Measurements from ENCODE around the gene NLRP6.
"Not testable (repeated sequence)": the region's sequence is repeated elsewhere in the genome, so short reads cannot be mapped to it uniquely, and the experiment has no call there.

NLRP6 gene

DNA sequence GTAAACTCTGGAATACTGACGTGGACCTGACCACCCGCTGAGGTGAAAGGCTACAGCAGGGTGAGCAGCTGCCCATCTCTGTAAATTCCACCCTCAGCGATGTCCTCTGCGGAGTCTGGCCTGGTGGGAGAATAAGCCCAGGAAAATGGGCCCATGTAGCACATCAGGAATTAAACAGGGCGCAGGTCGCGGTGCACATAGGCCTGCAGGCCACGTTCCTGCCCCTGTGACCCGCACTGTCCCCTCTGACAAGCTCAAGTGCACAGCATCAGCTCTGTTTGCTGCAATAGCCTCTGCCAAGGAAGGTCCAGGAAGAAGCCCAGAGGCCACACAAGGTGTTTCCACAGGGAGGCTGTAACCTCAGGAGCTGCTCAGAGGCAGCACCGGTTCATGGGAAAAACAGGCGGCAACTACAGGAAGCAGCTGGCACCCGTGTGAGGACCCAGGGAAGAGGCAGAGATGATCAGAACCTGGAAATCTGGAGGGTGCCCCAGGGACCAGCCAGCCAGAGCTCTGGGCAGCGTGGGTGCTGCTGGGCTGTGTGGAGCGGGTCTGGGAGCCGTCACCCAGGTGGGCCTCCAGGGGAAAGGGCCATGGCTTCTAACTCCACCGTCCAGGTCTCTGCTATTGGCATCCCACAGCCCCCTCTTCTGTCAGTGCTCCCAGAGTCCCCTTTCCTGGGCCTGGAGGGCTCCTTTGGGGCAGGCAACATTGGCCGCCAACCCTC lies 28.6 kb downstream of the NLRP6 start:
- no peak for DNase-seq (ENCODE audit: low spot score)
- no peak for FAIRE-seq

GRCh38 chr11:307766-308708 lies 29.8 kb downstream of the NLRP6 start, which contains the start of gene IFITM2:
Gene IFITM2, plus strand, starts transcription at chr11:307816. Its CDS starts 377 bp downstream, at chr11:308193.
- FAIRE-seq: peak; percentile 5
- not testable (repeated sequence) for DNase-seq (ENCODE audit: low spot score)

- not testable (repeated sequence) for DNase-seq (ENCODE audit: low spot score); FAIRE-seq
Measured at GRCh38 chr11:308740-309665, 30.8 kb downstream of the NLRP6 start.

DNA sequence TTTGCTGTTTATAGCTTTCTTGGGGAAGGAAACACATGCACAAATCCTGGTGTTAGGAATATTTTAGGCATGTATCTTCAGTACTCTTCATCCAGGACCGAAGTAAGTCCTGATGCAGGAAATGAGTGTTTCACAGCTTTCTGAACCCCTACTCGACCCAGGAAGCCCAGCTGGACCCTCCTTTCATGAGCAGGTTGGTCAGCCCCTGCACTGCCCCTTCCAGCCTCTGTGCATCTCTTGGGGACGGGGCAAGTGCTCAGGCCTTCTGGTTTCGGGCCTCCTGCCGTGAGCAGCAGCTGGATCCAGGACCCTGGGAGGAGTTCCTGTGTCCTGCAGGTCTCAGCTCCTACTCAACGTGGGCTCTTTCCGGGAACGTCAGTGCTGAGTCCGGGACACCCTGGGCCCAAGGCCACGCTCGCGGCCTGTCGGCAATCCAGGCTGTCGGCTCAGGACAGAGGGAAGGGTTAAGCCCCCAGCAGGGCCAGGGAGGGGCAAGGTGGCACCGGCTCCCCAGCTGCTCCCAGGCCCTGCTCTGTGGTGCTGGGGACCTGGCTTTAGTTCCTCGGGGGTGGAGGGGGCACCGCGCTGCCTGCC lies 31.9 kb downstream of the NLRP6 start:
- DNase-seq (ENCODE audit: low spot score); FAIRE-seq: not testable (repeated sequence)

- FAIRE-seq; DNase-seq (ENCODE audit: low spot score): not testable (repeated sequence)
Measured at GRCh38 chr11:311013-311748, 33.0 kb downstream of the NLRP6 start.

DNA sequence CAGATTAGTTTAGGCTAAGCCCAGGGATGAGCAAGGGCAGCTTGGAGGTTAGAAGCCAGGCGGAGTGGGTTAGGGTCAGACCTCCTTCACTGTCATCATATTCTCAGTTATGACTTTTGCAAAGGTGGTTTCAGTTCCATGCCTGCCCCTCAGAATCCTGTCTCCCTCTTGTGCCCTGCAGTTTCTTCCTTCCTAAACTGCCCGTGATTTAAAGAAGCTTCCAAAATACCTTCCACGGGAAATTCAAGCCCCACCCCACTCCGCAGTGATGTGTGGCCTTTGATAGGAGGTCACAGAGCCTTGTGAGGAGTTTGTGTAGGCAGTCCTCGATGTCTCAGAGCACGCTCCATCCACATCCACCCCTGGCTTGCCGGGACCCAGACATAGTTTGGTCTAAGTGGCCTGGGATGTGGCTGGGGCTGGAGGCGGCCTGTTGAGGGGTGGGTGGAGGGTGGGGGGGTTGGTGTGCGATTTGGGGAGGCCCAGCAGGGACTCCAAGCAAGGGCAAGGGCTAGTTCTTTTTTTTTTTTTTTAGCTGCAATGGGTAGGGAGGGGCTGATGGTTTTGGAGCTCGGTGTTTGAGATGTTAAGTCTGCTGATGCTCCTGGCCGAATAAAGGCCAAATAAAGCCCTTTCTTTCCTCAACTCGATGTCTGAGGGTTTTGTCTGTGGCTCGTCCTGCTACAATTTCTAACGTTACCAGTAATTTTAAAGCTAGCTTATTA lies 34.0 kb downstream of the NLRP6 start:
- DNase-seq (ENCODE audit: low spot score) (no peak), FAIRE-seq (no peak)

- DNase-seq (ENCODE audit: low spot score): no peak
- FAIRE-seq: no peak
Measured at GRCh38 chr11:313304-313786, 35.1 kb downstream of the NLRP6 start.

DNA sequence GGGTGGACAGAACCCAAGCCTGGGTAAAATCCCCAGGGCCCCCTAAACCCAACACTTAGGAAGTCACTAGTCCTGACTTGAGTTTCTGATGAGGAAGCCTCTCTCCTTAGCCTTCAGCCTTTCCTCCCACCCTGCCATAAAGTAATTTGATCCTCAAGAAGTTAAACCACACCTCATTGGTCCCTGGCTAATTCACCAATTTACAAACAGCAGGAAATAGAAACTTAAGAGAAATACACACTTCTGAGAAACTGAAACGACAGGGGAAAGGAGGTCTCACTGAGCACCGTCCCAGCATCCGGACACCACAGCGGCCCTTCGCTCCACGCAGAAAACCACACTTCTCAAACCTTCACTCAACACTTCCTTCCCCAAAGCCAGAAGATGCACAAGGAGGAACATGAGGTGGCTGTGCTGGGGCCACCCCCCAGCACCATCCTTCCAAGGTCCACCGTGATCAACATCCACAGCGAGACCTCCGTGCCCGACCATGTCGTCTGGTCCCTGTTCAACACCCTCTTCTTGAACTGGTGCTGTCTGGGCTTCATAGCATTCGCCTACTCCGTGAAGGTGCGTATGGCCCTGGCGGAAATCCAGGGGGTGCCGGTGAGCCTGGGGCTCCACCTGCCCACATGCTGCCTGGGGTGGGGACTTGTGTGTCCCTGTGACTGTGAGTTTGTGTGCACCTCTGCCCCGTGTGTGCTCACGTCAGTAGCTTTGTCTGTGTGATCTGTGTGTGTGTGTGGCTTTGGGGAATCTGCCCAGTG lies 35.8 kb downstream of the NLRP6 start, which contains the start of gene IFITM1:
Gene IFITM1, plus strand, starts transcription at position 254 of the 767 bp plus-strand sequence. Its CDS starts 131 bp downstream, at position 385.
- no peak for FAIRE-seq
- DNase-seq (ENCODE audit: low spot score): no peak

DNA sequence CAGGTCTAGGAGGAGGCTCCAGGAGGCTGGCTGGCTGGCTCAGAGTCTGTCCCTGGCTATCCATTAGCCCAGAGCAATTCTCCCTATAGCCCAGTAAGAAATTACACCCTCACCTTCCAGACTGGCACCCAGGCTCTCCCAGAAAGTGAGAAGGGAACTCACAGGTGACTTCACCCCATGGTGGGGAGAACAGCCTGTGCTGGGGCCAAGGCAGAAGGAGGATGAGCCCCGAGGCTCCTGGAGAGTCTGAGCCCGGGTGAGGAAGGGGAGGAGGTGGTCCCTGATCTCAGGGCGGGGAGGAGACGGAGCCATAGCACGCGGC lies 36.3 kb downstream of the NLRP6 start:
- FAIRE-seq; DNase-seq (ENCODE audit: low spot score): not testable (repeated sequence)

DNA sequence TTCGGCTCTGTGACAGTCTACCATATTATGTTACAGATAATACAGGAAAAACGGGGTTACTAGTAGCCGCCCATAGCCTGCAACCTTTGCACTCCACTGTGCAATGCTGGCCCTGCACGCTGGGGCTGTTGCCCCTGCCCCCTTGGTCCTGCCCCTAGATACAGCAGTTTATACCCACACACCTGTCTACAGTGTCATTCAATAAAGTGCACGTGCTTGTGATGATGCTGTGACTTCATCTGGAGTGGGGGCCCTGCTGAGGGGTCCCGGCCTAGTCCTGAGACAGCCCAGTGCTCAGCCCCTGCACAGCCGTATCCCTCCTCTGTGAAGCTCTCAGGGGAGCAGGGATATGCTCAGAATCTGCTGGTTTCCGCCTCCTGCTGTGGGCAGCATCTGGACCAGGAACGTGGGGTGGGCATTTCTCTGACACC lies 36.9 kb downstream of the NLRP6 start:
- FAIRE-seq: no peak
- no peak for DNase-seq (ENCODE audit: low spot score)

DNA sequence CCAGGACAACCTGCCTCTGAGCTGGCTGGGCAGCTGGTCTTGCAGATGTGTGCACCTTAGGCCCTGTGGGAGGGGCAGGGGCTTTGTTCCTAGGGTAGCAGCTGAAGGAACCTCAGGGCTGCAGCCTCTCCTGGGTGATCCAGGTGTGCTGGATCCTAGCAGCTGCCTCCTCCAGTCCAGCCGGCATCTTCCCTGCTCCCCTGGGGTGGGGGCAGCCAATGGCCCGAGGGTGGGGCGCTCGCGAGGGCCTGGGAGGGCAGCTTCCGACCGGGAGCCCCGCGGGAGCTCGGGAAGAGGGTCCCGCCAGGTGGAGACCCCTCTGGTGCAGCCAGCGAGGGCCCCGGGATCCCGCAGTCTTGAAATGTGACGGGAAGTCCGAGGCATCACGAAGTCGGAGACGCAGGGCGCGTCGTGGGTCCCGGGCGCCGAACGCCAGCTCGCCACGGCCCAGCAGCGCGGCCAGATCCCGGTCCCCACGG lies 37.3 kb downstream of the NLRP6 start:
- FAIRE-seq: no peak
- DNase-seq (ENCODE audit: low spot score): no peak

GRCh38 chr11:316031-316701 lies 38.0 kb downstream of the NLRP6 start:
- no peak for DNase-seq (ENCODE audit: low spot score)
- FAIRE-seq: no peak

DNA sequence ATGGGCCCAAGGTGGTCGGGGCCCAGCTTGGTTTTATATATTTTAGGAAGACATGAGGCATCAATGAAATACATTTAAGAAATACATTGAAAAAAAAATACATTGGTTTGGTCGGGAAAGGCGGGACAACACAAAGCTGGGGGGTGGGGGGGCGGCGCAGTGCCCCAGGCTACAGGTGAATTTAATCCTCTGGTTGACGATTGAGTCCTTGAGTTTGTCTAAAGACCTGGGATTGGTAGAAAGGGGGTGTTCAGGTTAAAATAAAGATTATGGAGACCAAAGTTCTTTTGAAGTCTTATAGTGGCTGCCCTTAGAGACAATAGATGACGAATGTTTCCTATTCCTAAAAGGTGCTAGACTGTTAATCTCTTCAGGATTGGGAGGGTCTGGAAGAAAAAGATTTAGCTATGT lies 38.7 kb downstream of the NLRP6 start:
- FAIRE-seq (no peak), DNase-seq (ENCODE audit: low spot score) (no peak)

- DNase-seq (ENCODE audit: low spot score); FAIRE-seq: not testable (repeated sequence)
Measured at GRCh38 chr11:317668-318404, 39.6 kb downstream of the NLRP6 start.

- not testable (repeated sequence) for FAIRE-seq; DNase-seq (ENCODE audit: low spot score)
Measured at GRCh38 chr11:318405-319120, 40.4 kb downstream of the NLRP6 start.

Measured in urothelium cell line (cell line).